Middle frontal gyrus (tissue), 1 donor: ENCODE results near the gene ARHGAP45.
A peak's percentile ranks its signal among the peaks of the same experiment; 100 is the strongest.

Experiments used
- DNase-seq: peaks from one replicate; pipeline ENCODE4 v3.0.0-alpha.2; 2015; ENCODE audit warnings: low spot score; ENCODE audit errors: extremely low spot score

Gene ARHGAP45

DNA sequence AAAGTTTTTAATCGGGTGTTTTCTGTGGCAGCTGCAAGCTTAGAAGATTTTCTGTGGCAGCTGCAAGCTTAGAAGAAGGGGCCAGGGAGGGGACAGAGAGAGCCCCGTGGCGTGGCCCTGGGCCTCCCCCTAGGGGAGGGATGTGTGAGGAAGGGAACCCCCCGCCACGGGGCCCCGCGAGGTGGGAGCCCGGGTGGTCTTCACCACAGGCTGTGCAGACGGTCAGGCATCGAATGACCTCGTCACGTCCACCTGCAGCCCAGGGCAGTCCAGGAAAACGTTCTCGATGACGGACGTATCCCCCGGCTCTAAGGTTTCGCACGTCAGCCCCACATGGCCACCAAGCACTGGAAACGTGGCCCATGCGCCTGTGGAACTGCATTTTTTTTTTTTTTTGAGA is 19.6 kb downstream of the ARHGAP45 start:
- DNase-seq: no peak

DNA sequence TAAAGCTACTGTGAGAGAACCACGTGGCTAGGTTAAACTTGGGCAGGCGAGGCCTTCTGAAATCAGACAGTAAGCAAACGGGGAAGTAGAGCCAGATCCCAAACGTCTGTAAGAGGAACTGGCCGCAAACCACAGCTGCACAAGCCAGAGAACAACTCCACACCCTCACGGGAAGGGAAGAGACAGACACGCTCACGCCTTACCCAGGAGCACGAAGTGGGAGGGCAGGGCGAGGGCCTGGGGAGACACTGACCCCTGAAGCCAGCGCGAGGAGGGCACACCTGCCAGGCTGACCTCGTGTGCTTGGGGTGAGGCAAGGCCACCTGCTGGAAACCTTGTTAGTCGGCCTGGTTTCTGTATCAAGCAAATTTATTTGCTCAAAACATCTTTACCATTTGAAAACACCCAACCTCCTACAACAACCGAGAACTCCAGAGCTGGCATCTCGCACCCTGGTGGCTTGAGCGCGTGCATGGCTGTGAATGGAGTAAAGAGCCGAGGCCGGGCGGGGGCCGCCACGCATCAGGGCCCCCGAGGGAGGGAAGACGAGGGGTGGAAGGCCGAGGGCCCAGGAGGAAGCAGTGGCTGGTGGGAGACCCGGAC is 20.9 kb downstream of the ARHGAP45 start:
- DNase-seq: no peak

DNA sequence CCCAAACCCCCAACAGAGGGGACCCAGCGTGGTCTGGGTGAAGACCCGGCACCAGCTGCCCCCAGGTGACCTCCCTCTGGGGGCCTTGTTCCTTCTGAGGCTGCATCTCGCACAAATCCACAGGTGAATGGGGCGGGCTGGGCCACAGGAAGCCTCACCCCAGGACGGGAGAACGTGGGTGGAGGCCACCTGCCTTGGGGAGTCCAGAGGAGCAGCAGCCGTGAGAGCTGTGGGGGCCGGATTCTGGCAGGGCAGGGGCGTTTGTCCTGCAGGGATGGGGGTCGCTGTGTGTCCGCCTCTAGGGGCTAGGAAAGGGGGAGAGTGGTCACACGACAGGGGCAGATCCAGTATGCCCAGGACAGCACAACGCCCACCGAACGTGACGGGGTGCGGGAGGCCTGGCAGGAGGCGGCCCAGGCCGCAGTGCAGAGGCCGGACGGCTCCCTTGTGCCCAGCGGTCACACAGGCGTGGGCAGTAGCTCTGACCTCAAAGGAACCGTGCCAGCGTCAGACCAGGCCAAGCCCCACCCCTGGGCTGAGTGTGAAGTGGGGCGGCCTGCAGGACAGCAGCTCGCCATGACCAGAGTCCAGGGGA is 21.5 kb downstream of the ARHGAP45 start:
- DNase-seq: no peak

DNA sequence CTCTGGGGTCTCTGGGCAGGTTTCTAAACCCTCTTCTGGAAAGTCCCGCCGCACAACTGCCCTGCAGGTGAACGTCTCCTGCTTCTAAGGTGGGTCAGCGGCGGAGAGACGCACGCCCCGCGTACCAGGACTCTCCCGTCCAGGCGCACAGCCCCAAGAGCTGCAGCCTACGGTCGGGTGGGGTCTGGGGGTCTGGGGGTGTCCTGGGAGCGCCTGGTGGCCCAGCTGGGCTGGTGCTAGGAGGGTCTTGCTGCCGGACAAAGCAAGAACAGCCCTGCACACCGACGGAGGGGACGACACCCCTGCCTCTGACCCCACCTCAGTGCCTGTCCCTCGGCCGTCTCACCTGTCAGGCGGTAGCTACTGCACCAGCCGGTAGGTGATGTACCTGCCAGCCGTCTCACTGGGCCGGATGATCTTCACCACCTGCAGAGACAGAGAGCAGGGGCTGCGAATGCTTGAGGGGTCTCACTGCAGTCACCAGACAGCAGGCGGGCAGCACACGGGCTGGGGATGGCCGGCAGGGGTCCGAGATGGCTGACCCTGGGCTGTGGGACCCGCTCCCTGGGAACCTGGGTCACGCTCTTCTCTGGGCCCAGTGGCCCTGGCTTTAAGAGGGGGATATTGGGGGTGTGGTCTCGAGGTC is 22.3 kb downstream of the ARHGAP45 start:
- DNase-seq: no peak

DNA sequence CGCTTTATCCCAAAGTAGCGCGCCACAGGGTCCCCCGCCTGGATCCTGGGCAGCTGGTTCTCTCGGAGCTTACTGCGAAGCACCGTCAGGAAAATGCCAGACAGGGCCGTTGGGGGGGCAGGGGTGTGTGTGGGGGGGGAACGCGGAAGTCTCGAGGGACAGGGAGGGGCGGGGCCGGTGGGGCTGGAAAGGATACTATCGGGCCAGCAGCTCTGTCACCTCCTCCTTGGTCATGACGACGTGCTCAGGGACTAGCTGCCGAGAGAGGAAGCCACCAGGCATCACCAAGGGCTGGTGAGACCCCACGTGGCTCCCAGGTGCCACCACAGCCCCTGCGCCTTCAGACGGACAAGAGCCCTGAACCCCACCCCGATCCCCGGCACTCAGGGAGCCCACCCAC is 22.9 kb downstream of the ARHGAP45 start:
- no peak for DNase-seq

DNA sequence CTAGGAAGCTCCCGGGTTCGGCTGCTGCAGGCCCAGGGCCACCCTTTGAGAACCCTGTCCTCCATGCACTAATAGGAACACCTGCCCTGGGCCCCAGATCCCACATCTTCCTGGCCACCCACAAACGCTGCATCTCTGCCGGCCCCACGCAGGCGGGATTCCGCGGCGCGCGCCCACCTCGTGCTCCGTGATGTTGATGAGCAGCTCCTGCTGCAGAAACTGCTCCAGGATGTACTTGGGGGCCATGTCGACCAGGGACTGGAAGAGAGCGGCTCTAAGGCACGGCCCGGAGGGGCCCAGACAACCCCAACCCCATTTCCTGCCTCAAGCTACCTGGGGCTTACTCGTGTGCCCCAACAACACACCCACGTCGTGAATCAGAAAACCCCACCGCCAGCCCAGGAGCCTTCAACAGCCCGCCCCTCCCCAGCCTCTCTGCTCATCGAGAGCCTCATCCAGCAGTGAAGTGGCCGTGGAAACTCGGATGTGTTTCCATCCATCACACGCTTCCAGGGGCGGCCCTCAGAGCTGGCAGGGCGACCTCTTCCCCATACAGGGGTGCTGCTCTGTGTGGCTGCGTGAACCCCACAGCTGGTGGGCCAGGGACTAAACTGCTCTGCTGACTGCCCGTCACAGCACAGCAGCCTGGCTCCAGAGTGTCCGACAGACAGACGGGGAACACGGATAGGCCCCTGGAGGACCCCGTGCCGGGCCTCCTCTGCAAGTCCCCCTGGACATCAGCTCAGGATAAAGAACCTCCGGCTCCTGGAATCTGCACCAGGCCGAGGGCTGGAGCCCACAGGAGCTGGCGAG is 24.0 kb downstream of the ARHGAP45 start:
- DNase-seq: no peak

DNA sequence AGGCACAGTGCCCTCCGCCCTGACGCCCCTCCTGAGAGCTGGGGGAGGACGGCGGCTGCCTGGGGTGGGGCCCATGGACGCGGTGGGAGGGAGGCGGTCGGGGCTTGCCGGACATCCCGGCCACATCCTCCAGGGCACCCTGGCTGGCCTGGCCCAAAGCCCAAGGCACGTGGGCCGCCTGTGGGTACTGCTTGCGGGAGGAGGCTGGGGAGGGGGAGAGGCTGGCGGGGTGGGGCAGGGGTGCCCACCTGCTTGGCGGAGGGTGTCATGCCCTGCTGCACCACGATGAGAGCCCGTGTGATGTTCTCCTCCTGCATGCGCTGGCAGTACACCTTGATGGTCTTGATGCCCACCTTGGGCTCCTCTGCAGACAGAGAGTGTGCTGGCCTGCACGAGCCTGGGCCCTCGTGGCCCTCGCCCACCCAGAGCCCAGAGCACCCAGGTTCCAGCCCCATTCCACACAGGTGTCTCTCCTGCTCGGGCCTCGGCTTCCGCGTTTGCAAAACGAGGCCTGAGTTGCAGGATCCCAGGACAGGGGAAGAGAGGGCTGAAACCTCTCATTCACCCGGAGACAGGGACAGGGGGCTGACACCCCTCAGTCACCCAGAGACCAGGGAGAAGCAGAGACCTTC is 24.7 kb downstream of the ARHGAP45 start:
- no peak for DNase-seq

DNA sequence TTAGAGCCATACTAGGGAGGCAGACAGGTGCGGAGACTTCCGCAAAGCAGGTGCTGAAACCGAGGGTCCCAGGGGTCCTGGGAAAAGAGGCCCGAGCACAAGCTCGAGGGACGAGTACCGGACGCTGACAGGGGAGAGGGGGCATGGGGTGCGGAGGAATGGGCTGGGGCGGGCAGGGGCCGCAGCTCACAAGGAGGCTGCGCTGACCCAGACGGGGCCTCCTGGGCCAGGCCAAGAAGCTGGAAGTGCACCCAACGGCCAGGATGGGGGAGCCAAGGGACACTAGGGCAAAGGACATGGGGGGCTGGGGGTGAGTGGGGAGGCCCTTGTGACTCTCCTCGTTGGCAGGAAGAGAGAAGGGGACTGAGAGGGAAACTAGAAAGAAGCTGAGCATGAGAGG is 26.4 kb downstream of the ARHGAP45 start:
- DNase-seq: no peak

DNA sequence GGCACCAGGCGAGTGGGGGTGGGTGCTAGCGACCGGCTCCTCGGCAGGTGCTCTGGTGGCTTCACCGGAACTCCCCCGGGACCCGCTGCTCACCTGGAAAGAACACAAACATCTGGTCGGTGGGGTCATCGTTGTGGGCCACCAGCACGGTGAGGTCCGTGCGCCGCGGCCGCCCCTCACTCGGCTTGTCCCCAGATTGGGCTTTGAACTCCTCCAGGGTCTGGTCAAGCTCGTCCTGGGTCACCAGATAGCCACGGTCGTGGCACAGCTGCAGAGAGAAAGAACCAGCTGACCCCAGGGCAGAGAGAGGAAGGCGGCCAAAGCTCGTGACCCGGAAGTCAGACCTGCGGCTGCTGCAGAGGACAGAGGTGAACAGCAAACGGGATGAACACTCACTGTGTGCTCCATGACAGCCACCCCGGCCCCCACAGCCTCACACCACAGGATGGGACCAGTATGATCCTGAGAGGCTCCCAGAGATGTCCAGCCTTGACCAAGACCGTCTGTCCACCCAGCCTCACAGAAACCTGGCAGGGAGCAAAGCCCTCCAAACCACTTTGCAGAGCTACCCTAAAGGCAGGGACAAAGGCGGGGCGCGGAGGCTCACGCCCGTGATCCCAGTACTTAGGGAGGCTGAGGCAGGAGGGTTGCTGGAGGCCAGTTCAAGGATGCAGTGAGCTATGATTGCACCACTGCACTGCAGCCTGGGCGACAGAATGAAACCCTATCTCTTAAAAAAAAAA is 27.0 kb downstream of the ARHGAP45 start:
- no peak for DNase-seq

DNA sequence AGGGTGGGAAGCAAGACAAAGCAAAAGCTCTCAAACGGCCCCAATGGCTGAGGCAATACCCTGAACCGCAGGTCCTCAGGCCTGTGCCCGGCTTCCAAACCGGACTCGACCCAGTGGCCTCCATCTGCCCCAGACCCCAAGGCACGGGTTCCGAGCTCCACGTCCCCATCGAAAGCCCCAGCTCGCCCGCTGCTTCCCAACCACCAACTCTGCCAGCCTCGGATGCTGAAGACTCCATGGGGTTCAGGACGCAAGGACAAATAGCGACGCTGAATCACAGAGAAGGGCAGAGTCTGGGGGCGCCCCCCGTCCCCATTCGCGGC is 27.6 kb downstream of the ARHGAP45 start:
- no peak for DNase-seq

DNA sequence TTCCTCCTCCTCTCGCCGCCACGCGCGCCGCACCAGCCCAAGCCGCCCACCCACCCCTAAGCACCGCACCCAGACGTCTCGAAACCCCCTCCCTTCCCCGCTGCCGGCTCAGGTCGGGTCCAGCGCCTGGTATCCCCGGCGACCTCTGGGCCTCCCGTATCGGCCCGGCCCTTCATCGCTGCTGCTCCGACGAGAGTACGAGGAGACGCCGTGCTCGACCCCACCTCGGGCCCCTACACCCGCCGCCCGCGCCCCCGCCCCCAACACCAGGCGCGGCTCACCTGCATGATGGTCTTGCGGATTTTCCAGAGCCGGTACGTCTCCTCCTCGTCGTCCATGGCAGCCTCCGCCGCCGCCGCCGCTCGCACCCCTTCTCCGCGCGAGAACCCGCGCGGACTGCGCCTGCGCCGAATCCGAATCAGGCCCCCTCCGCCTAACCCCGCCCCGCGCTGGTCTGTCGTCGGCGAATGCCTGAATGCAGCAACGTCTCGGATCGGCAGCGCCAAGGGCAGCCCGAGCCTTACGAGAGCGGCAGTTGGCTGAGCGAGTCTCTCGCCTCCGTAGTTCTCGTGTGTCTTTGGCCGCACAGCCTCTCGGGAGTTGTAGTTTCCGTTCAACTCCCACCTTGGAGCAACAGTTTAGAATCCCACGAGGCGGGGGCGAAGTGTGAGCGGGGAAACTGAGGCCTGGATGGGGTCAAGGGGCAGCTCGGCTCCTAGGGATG is 28.2 kb downstream of the ARHGAP45 start, which contains the start of gene POLR2E:
Gene POLR2E, minus strand, starts transcription at position 398 of the 724 bp plus-strand sequence. Its CDS starts 60 bp downstream, at position 338.
- peak; percentile 98 for DNase-seq

DNA sequence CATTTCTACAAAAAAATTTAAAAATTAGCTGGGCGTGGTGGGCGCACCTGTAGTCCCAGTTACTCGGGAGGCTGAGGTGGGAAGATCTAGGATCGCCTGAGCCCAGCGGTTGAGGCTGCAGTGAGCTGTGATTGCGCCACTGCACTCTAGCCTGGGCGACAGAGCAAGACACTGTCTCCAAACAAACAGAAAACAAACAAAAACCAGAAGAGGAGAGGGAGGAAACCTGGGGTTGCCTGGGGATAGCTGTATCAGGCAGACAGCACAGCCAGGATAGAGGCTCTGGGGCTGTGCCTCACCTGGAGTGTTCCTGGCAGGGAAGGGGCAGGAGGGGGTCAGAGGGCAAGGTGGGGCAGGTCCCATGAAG is 30.8 kb downstream of the ARHGAP45 start:
- DNase-seq: no peak

DNA sequence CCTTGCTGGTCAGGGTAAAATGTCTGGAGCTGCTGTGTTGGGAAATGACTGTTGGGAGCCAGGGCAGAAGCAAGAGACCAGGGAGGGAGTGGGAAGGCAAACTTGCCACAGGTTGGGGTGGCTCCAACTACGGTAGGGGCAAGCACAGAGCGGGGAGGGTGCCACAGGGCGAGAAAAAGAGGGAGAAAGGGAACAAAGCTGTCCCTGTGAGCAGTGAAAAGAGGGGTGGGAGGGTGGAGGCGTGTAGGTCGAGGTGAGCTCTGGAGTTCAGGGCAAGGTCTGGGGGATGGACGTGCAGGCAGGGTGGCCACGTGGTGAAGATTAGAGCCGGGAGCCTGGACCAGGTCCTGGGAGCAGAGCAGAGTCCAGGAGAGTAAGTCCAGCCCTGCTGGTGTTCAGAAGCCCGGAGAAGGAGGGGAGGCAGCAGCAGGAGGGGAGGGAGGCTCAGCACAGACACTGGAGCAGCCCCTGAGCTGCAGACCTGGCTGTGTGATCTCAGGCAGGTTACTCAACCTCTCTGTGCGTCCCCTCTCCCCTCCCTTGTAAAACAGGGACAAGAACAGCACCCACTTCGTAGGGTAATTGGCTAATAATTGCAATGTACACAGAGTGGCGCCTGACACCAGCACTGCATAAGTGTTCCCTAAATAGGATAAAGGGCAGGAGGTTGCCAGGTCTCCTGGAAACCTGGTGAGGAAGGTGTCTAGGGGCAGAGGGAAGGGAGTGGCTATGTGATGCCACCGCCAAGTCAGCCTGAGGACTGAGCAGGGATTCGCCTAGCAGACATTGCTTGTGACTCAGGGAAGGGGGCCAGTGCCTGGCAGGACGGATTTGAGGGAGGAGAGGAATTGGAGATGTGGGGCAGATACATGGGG is 31.4 kb downstream of the ARHGAP45 start:
- DNase-seq: no peak

DNA sequence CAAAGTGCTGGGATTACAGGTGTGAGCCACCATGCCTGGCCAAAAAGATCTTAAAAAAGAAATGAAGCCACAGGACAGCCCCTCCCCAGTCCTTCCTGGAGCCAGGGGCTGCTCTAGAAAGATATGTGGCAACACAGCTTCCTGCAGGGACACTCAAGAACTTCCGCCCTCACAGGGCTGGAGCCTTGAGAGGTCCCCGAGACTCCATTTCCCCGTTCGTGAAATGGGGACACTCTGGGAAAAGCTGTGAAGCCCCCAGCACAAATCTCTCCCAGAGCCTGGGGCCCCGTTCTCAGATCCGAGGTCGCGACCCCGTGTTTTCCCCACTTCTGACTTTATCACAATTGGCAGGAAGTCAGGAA is 34.4 kb downstream of the ARHGAP45 start:
- DNase-seq: no peak

DNA sequence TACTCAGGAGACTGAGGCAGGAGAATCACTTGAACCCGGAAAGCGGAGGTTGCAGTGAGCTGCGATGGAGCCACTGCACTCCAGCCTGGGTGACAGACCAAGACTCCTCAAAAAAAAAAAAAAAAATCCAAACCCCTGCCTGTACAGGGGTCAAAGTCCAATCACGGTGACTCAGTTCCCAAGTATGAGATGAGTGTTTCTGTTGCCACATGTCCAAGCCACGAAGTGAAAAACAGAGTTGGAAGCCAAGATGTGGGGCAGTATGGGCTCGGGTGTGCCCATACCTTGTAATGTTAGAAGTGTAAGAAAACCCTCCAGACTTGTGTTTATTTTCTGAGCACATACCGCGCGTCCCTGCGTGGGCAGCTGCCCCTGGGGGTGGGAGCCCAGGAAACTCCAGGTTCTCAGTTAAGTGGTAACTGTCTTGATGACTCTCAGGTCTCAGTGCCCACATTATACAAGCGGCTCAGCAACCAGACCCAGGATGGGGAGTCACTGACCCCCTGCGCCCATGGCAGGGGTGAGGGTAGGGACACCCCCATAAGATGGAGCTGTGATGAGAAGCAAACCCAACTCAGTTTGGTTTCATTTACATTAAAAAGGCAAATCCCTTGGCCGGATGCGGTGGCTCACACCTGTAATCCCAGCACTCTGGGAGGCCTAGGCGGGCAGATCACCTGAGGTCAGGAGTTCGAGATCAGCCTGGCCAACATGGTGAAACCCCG is 35.6 kb downstream of the ARHGAP45 start:
- no peak for DNase-seq

DNA sequence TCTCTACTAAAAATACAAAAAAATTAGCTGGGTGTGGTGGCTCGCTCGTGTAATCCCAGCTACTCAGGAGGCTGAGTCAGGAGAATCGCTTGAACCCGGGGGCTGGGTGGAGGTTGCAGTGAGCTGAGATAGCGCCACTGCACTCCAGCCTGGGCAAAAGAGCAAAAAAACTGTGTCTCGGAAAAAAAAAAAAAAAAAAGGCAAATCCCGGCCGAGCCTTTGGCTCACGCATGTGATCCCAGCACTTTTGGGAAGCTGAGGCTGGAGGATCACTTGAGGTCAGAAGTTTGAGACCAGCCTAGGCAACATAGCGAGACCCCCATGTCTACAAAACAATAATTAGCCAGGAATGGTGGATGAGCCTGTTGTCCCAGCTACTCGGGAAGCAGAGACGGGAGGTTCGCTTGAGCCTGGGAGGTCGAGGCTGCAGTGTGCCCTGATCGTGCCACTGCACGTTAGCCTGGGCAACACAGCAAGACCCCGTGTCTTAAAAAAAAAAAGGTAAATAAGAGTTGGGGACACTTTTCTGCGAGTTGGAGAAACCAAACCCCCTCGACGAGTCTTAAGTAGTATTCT is 36.3 kb downstream of the ARHGAP45 start:
- DNase-seq: no peak

DNA sequence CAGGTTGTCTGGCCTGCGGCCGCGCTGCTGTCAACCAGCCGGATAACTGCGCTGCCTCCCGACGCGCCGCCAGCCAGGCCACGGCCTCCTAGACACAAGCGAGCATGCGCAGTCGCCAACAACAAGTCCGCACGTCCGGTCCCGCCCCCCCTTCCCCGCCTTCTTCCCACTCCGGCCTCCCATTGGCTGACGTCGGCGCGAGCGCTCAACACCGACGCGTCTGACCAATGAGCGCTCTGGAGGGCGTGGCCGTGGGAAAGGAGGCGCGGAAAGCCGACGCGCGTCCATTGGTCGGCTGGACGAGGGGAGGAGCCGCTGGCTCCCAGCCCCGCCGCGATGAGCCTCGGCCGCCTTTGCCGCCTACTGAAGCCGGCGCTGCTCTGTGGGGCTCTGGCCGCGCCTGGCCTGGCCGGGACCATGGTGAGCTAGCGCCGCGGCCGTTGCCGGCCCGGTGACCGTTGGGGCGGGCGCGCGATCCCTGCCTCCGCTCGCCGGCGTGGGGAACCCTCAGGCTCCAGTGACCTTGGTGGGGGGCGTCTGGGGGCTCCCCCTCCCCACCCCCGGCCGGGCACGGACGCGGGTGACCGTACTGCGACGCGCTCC is 36.8 kb downstream of the ARHGAP45 start, which contains the start of gene GPX4:
Gene GPX4, plus strand, starts transcription at position 287 of the 603 bp plus-strand sequence. Its CDS starts 50 bp downstream, at position 337.
- DNase-seq: peak; percentile 98
